ENCODE data around the gene SPZ1. TPM values are rescaled to one million over a fixed set of nuclear protein-coding genes. Genes with fewer than 3 reads are reported as not detected.

Gene SPZ1
- total RNA-seq, 1 experiment from 2014 or later = not detected

GRCh38 chr5:80368661-80369480 lies 49.1 kb downstream of the SPZ1 start:
- Histone ChIP-seq H3K4me3 (ENCODE audit: low read length) (no peak overlapping the region), H3K79me2 (ENCODE audit: low read length) (no peaks in the 10 kb centered on the region), H3K9ac (ENCODE audit: low read length) (no peak overlapping the region), H2AFZ (ENCODE audit: low read length) (no peak overlapping the region), H3K27me3 (ENCODE audit: low read length) (no peaks in the 10 kb centered on the region), H3K36me3 (ENCODE audit: low read depth, low read length) (no peaks in the 10 kb centered on the region), H3K9me3 (ENCODE audit: low read length) (no peaks in the 10 kb centered on the region), H3F3A (ENCODE audit: low read length, unreplicated experiment) (no peaks in the 10 kb centered on the region), H4K20me1 (ENCODE audit: low read length) (no peaks in the 10 kb centered on the region), H3K27ac (ENCODE audit: low read length) (no peak overlapping the region), H3K4me2 (ENCODE audit: low read length) (no peak overlapping the region), H3K4me1 (ENCODE audit: insufficient read depth, low read length) (no peaks in the 10 kb centered on the region), H3K9me2 (replicated peaks; ENCODE audit: low read length) (no peaks in the 10 kb centered on the region)
- ChIA-PET POLR2A (ENCODE audit: unreplicated experiment) (no interaction called here), CTCF (no interaction called here)
- TF ChIP-seq, protein P1, sequence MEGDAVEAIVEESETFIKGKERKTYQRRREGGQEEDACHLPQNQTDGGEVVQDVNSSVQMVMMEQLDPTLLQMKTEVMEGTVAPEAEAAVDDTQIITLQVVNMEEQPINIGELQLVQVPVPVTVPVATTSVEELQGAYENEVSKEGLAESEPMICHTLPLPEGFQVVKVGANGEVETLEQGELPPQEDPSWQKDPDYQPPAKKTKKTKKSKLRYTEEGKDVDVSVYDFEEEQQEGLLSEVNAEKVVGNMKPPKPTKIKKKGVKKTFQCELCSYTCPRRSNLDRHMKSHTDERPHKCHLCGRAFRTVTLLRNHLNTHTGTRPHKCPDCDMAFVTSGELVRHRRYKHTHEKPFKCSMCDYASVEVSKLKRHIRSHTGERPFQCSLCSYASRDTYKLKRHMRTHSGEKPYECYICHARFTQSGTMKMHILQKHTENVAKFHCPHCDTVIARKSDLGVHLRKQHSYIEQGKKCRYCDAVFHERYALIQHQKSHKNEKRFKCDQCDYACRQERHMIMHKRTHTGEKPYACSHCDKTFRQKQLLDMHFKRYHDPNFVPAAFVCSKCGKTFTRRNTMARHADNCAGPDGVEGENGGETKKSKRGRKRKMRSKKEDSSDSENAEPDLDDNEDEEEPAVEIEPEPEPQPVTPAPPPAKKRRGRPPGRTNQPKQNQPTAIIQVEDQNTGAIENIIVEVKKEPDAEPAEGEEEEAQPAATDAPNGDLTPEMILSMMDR (conservative IDR thresholded peaks at IDR 0.05; ENCODE audit: low read depth, low read length) = no peak
- TF ChIP-seq EZH2phosphoT487 (IDR thresholded peaks at IDR 0.05; ENCODE audit: borderline replicate concordance, low read length) (no peak), EZH2 (IDR thresholded peaks at IDR 0.05; ENCODE audit: low read length, unreplicated experiment) (no peak)
- ATAC-seq = no peak
- no TSS peak for BruUV-seq (replicated peaks)
- DNase-seq = no peak
- intact Hi-C loops (cut with micrococcal nuclease) = no loop called here

DNA sequence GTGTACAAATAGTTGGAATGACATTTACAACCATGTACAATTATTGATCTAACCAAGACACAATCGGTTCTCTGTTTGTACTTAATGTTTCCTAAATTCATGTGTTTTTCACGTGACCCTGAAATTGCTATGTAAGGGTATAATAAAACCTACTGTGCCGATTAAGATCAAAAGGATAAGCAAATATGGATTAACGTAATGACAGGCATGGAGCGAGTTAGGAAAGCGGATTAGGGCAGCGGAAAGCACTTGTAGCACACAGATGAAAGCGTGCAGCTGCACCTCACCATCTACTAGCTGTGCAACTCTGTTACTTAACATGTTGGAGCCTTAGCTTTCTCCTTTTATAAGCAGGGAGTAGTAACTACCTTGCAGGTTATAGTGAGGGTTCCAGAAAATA lies 49.7 kb downstream of the SPZ1 start:
- DNase-seq (no peak), ATAC-seq (no peak)
- Histone ChIP-seq H3K27me3 (ENCODE audit: low read length) (no peaks in the 10 kb centered on the region), H3K4me2 (ENCODE audit: low read length) (no peak overlapping the region), H2AFZ (ENCODE audit: low read length) (no peak overlapping the region), H4K20me1 (ENCODE audit: low read length) (no peaks in the 10 kb centered on the region), H3K9ac (ENCODE audit: low read length) (no peak overlapping the region), H3F3A (ENCODE audit: low read length, unreplicated experiment) (no peaks in the 10 kb centered on the region), H3K4me1 (ENCODE audit: insufficient read depth, low read length) (no peaks in the 10 kb centered on the region), H3K4me3 (ENCODE audit: low read length) (no peak overlapping the region), H3K27ac (ENCODE audit: low read length) (no peak overlapping the region), H3K36me3 (ENCODE audit: low read depth, low read length) (no peaks in the 10 kb centered on the region), H3K9me3 (ENCODE audit: low read length) (no peaks in the 10 kb centered on the region), H3K9me2 (replicated peaks; ENCODE audit: low read length) (no peaks in the 10 kb centered on the region), H3K79me2 (ENCODE audit: low read length) (no peaks in the 10 kb centered on the region)
- POLR2A ChIA-PET (ENCODE audit: unreplicated experiment) = no interaction called here
- intact Hi-C loops (cut with micrococcal nuclease) = no loop called here
- BruUV-seq (replicated peaks) = no TSS peak
- CTCF ChIA-PET = no interaction called here
- TF ChIP-seq EZH2phosphoT487 (IDR thresholded peaks at IDR 0.05; ENCODE audit: borderline replicate concordance, low read length) (no peak), EZH2 (IDR thresholded peaks at IDR 0.05; ENCODE audit: low read length, unreplicated experiment) (no peak)
- TF ChIP-seq, protein P1 (conservative IDR thresholded peaks at IDR 0.05; ENCODE audit: low read depth, low read length) = no peak

DNA sequence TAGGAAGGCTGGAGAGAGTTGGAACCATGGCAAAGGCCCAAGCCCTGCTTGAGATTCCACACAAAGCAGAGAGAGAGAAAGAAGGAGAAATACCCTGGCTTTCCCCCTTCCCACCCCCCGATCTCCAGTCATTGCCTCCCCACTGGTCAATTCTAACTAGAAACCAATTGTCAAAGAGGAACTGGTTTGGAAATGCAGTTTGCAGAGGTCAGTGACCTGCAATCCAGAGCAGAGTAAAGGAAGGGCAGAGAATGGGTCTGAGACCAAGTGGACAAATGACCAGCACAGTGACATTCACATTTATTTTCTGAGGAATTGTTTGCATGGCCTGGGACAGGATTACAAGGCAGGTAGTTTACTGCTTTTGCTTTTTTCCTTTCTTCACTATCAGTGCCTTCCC lies 50.6 kb downstream of the SPZ1 start:
- H3K27ac ChIP-seq (ENCODE audit: low read length) = no peak overlapping the region
- ATAC-seq (no peak), DNase-seq (no peak)
- H3K9me3 ChIP-seq (ENCODE audit: low read length) = no peaks in the 10 kb centered on the region
- no TSS peak for BruUV-seq (replicated peaks)
- no peak overlapping the region for H3K4me2 ChIP-seq (ENCODE audit: low read length)
- H3K9me2 ChIP-seq (replicated peaks; ENCODE audit: low read length) = no peaks in the 10 kb centered on the region
- H3K4me1 ChIP-seq (ENCODE audit: insufficient read depth, low read length) = no peaks in the 10 kb centered on the region
- H3K27me3 ChIP-seq (ENCODE audit: low read length) = no peaks in the 10 kb centered on the region
- no peaks in the 10 kb centered on the region for H3K36me3 ChIP-seq (ENCODE audit: low read depth, low read length)
- H3F3A ChIP-seq (ENCODE audit: low read length, unreplicated experiment) = no peaks in the 10 kb centered on the region
- TF ChIP-seq EZH2phosphoT487 (IDR thresholded peaks at IDR 0.05; ENCODE audit: borderline replicate concordance, low read length) (no peak), EZH2 (IDR thresholded peaks at IDR 0.05; ENCODE audit: low read length, unreplicated experiment) (no peak)
- TF ChIP-seq, protein P1 (conservative IDR thresholded peaks at IDR 0.05; ENCODE audit: low read depth, low read length) = no peak
- H2AFZ ChIP-seq (ENCODE audit: low read length) = no peak overlapping the region
- H4K20me1 ChIP-seq (ENCODE audit: low read length) = no peaks in the 10 kb centered on the region
- H3K9ac ChIP-seq (ENCODE audit: low read length) = no peak overlapping the region
- CTCF ChIA-PET = no interaction called here
- H3K4me3 ChIP-seq (ENCODE audit: low read length) = no peak overlapping the region
- POLR2A ChIA-PET (ENCODE audit: unreplicated experiment) = no interaction called here
- intact Hi-C loops (cut with micrococcal nuclease) = no loop called here
- no peaks in the 10 kb centered on the region for H3K79me2 ChIP-seq (ENCODE audit: low read length)
